ENCODE data around the gene EI24. TPM values are rescaled to one million over a fixed set of nuclear protein-coding genes. Genes with fewer than 3 reads are reported as not detected.

EI24 gene
- total and polyA plus RNA-seq, 9 of the 15 experiments (the other 6 are each of a cell fraction or from before 2014, with no cell fraction given): 50.4 to 260 (median 168) TPM

GRCh38 chr11:125592305-125593113 lies 23.2 kb downstream of the EI24 start, which contains the start of gene STT3A (continued):
- no peak for TF ChIP-seq HES1 (IDR thresholded peaks at IDR 0.05; ENCODE audit: low read depth)
- TF ChIP-seq KLF6 (CRISPR knock-in tag; IDR thresholded peaks at IDR 0.05; ENCODE audit: borderline replicate concordance): no peak
- peak; percentile 60; the same call in 1 of the 2 replicates for TF ChIP-seq ZNF24 (IDR thresholded peaks at IDR 0.05)
- TF ChIP-seq POLR3A (IDR thresholded peaks at IDR 0.05; ENCODE audit: borderline replicate concordance, extremely low read depth, insufficient read depth, insufficient read length): no peak
- TF ChIP-seq SMAD2 (IDR thresholded peaks at IDR 0.05; ENCODE audit: low read depth, low read length): no peak
- peak; percentile 95 for TF ChIP-seq RAD51 (IDR thresholded peaks at IDR 0.05; ENCODE audit: borderline replicate concordance, low read depth)
- 0 out of 2 replicates have a peak, but pooled peaks have one; percentile 9 for TF ChIP-seq PHB (CRISPR knock-in tag; IDR thresholded peaks at IDR 0.05)
- no peak for TF ChIP-seq FIP1L1 (IDR thresholded peaks at IDR 0.05; ENCODE audit: low read depth, low read length, poor library complexity, severe bottlenecking)
- peak; percentile 60 for TF ChIP-seq CBFA2T2 (conservative IDR thresholded peaks at IDR 0.05)
- no peak for TF ChIP-seq ZNF780A (CRISPR knock-in tag; IDR thresholded peaks at IDR 0.05)
- no peak for TF ChIP-seq NR3C1 (CRISPR knock-in tag; IDR thresholded peaks at IDR 0.05)
- no peak for TF ChIP-seq ZNF75A (CRISPR knock-in tag; IDR thresholded peaks at IDR 0.05)
- no peak for TF ChIP-seq ZFP1 (CRISPR knock-in tag; IDR thresholded peaks at IDR 0.05)
- no peak for TF ChIP-seq HNRNPL (IDR thresholded peaks at IDR 0.05; ENCODE audit: low read depth, low read length)
- TF ChIP-seq NKRF (IDR thresholded peaks at IDR 0.05; ENCODE audit: borderline replicate concordance): peak; percentile 89
- peak; percentile 90 for TF ChIP-seq FOXP1 (CRISPR knock-in tag; IDR thresholded peaks at IDR 0.05)
- TF ChIP-seq MNT (conservative IDR thresholded peaks at IDR 0.05): peak; percentile 94 to 97
- no peak for TF ChIP-seq ZNF140 (CRISPR knock-in tag; IDR thresholded peaks at IDR 0.05)
- peak; percentile 94 for TF ChIP-seq TFE3 (CRISPR knock-in tag; IDR thresholded peaks at IDR 0.05)
- TF ChIP-seq NRF1 (conservative IDR thresholded peaks at IDR 0.05 in 1 of 2, IDR thresholded peaks at IDR 0.05 in 1 of 2): peak; percentile 83 to 86
- TF ChIP-seq FOXM1 (IDR thresholded peaks at IDR 0.05; ENCODE audit: low read depth): no peak
- no peak for TF ChIP-seq FOXM1 (CRISPR knock-in tag; IDR thresholded peaks at IDR 0.05; ENCODE audit: low read depth)
- no peak for TF ChIP-seq RBM39 (optimal IDR thresholded peaks at IDR 0.05; ENCODE audit: low read depth, low read length)
- TF ChIP-seq SMARCE1 (IDR thresholded peaks at IDR 0.05): no peak
